HEK293 (cell line): Measurements from ENCODE around the gene GMNC.

Experiments used
- CTCF ChIA-PET: fragments of 350-600 bp; formaldehyde crosslinking; extraction: SDS; loops from one replicate; lab custom pipeline; 2021; ENCODE audit warnings: antibody characterized with exemption; lab: Yijun Ruan, JAX
- POLR2A ChIA-PET: fragments of 300-600 bp; formaldehyde crosslinking; extraction: SDS; loops from one replicate; lab custom pipeline; 2020; ENCODE audit warnings: antibody characterized with exemption, inconsistent platforms; lab: Yijun Ruan, JAX
- H3K27ac ChIP-seq: fragments of 200-500 bp; sonication (Bioruptor generic); 2 replicates; pipeline ENCODE4 v1.5.1; 2014; ENCODE audit warnings: low read depth, low read length, control low read depth, inconsistent platforms; ENCODE audit errors: extremely low read depth
- H3K36me3 ChIP-seq, 2 experiments: fragments of 200-500 bp in 1 of 2; sonication (Bioruptor generic) in 1 of 2; 1 replicate in 1 of 2; 2 replicates in 1 of 2; pipeline ENCODE4 v1.5.1; 2014 to 2017; ENCODE audit warnings: inconsistent platforms in 2 of 2, low read length in 2 of 2; ENCODE audit not compliant: control insufficient read depth in 2 of 2, insufficient read depth in 1 of 2
- H3K4me1 ChIP-seq: fragments of 200-500 bp; sonication (Bioruptor generic); 2 replicates; pipeline ENCODE4 v1.5.1; 2014; ENCODE audit warnings: mild to moderate bottlenecking, low read length, inconsistent platforms; ENCODE audit not compliant: control insufficient read depth, insufficient read depth
- H3K4me3 ChIP-seq: 2 replicates; pipeline ENCODE4 v1.5.1; 2011; ENCODE audit warnings: low read depth, mild to moderate bottlenecking, control low read depth, low read length, moderate library complexity
- H3K9me3 ChIP-seq: fragments of 200-500 bp; sonication (Bioruptor generic); 2 replicates; pipeline ENCODE4 v1.5.1; 2014; ENCODE audit warnings: low read depth, low read length, inconsistent platforms; ENCODE audit not compliant: control insufficient read depth, insufficient read depth
- ATF2 ChIP-seq: fragments of 450-650 bp; formaldehyde crosslinking; IDR thresholded peaks from 2 replicates; pipeline ENCODE4 v1.5.1; 2016; ENCODE audit warnings: missing biosample characterization, missing genetic modification characterization, low read depth
- BCL11B ChIP-seq: fragments of 450-650 bp; formaldehyde crosslinking; IDR thresholded peaks from 2 replicates; pipeline ENCODE4 v1.5.1; 2016; ENCODE audit warnings: low read depth, missing biosample characterization, missing genetic modification characterization
- GLI2 ChIP-seq: fragments of 450-650 bp; formaldehyde crosslinking; IDR thresholded peaks from 2 replicates; pipeline ENCODE4; 2017; ENCODE audit warnings: missing biosample characterization, missing genetic modification characterization, low read depth, borderline replicate concordance
- HIC1 ChIP-seq: fragments of 450-650 bp; formaldehyde crosslinking; IDR thresholded peaks from 2 replicates; pipeline ENCODE4 v1.5.1; 2016; ENCODE audit warnings: missing biosample characterization, missing genetic modification characterization
- KLF10 ChIP-seq: fragments of 450-650 bp; IDR thresholded peaks from 2 replicates; pipeline ENCODE4 v1.5.1; 2018; ENCODE audit warnings: missing biosample characterization, mild to moderate bottlenecking, missing genetic modification characterization
- KLF16 ChIP-seq: fragments of 450-650 bp; formaldehyde crosslinking; IDR thresholded peaks from 2 replicates; pipeline ENCODE4 v1.5.1; 2017; ENCODE audit warnings: missing biosample characterization, missing genetic modification characterization
- PRDM6 ChIP-seq: fragments of 450-650 bp; formaldehyde crosslinking; IDR thresholded peaks from 2 replicates; pipeline ENCODE4 v1.5.1; 2017; ENCODE audit warnings: missing biosample characterization, missing genetic modification characterization
- SETDB1 ChIP-seq: IDR thresholded peaks from one replicate; pipeline ENCODE4 v1.6.1; 2017; ENCODE audit warnings: mild to moderate bottlenecking, low read length, moderate library complexity, mixed read lengths; ENCODE audit not compliant: insufficient read length
- YY2 ChIP-seq: fragments of 450-650 bp; formaldehyde crosslinking; IDR thresholded peaks from 2 replicates; pipeline ENCODE4 v1.5.1; 2016; ENCODE audit warnings: missing biosample characterization, missing genetic modification characterization
- ZBTB26 ChIP-seq: fragments of 450-650 bp; formaldehyde crosslinking; optimal IDR thresholded peaks from 2 replicates; pipeline ENCODE3; 2016; ENCODE audit warnings: missing biosample characterization, mild to moderate bottlenecking, missing genetic modification characterization
- ZBTB7A ChIP-seq: fragments of 450-650 bp; formaldehyde crosslinking; IDR thresholded peaks from 2 replicates; pipeline ENCODE4 v1.5.1; 2016; ENCODE audit warnings: low read depth, missing biosample characterization, missing genetic modification characterization
- ZBTB8A ChIP-seq: fragments of 450-650 bp; formaldehyde crosslinking; IDR thresholded peaks from 2 replicates; pipeline ENCODE4 v1.5.1; 2016; ENCODE audit warnings: missing biosample characterization, missing genetic modification characterization
- ZNF138 ChIP-seq: fragments of 450-650 bp; formaldehyde crosslinking; IDR thresholded peaks from 2 replicates; pipeline ENCODE4 v1.5.1; 2016; ENCODE audit warnings: missing biosample characterization, missing genetic modification characterization, borderline replicate concordance
- ZNF140 ChIP-seq: fragments of 450-650 bp; formaldehyde crosslinking; IDR thresholded peaks from 2 replicates; pipeline ENCODE4 v1.5.1; 2016; ENCODE audit warnings: missing biosample characterization, missing genetic modification characterization
- ZNF239 ChIP-seq: fragments of 450-650 bp; formaldehyde crosslinking; IDR thresholded peaks from 2 replicates; pipeline ENCODE4 v1.5.1; 2016; ENCODE audit warnings: missing biosample characterization, missing genetic modification characterization
- ZNF24 ChIP-seq: fragments of 450-650 bp; formaldehyde crosslinking; IDR thresholded peaks from 2 replicates; pipeline ENCODE4 v1.5.1; 2016; ENCODE audit warnings: missing biosample characterization, missing genetic modification characterization
- ZNF324 ChIP-seq: fragments of 450-650 bp; formaldehyde crosslinking; IDR thresholded peaks from 2 replicates; pipeline ENCODE4 v1.5.1; 2016; ENCODE audit warnings: missing biosample characterization, missing genetic modification characterization
- ZNF341 ChIP-seq: fragments of 450-650 bp; formaldehyde crosslinking; IDR thresholded peaks from 2 replicates; pipeline ENCODE4; 2016; ENCODE audit warnings: low read depth, missing biosample characterization, missing genetic modification characterization
- ZNF518A ChIP-seq: fragments of 450-650 bp; formaldehyde crosslinking; conservative IDR thresholded peaks from 2 replicates; pipeline ENCODE4 v1.5.1; 2016; ENCODE audit warnings: low read depth, missing biosample characterization, missing genetic modification characterization
- ZNF555 ChIP-seq: fragments of 450-650 bp; formaldehyde crosslinking; conservative IDR thresholded peaks from 2 replicates; pipeline ENCODE4 v1.5.1; 2017; ENCODE audit warnings: missing biosample characterization, mild to moderate bottlenecking, missing genetic modification characterization, inconsistent platforms
- ZNF561 ChIP-seq: fragments of 450-650 bp; IDR thresholded peaks from 2 replicates; pipeline ENCODE4 v1.5.1; 2018; ENCODE audit warnings: missing biosample characterization, missing genetic modification characterization, borderline replicate concordance
- ZNF580 ChIP-seq: fragments of 450-650 bp; formaldehyde crosslinking; IDR thresholded peaks from 2 replicates; pipeline ENCODE4 v1.5.1; 2016; ENCODE audit warnings: missing biosample characterization, missing genetic modification characterization
- ZNF600 ChIP-seq: fragments of 450-650 bp; formaldehyde crosslinking; IDR thresholded peaks from 2 replicates; pipeline ENCODE4 v1.5.1; 2016; ENCODE audit warnings: missing biosample characterization, missing genetic modification characterization
- ZNF701 ChIP-seq: fragments of 450-650 bp; formaldehyde crosslinking; IDR thresholded peaks from 2 replicates; pipeline ENCODE4 v1.5.1; 2016; ENCODE audit warnings: missing biosample characterization, missing genetic modification characterization

GMNC gene

GRCh38 chr3:190865828-190866227 lies 3.3 kb upstream of the GMNC start (continued):
- TF ChIP-seq ZNF518A (tag by site-specific recombination) = no peak
- no peak for TF ChIP-seq PRDM6 (tag by site-specific recombination)
- no peak for TF ChIP-seq ZNF580 (tag by site-specific recombination)
- TF ChIP-seq ZNF341 (tag by site-specific recombination) = no peak
- no peak for TF ChIP-seq ZNF600 (tag by site-specific recombination)
- TF ChIP-seq ATF2 (tag by site-specific recombination) = no peak
- TF ChIP-seq ZNF140 = no peak
- no peak for TF ChIP-seq ZNF239 (tag by site-specific recombination)
- no peak for TF ChIP-seq ZNF24 (tag by site-specific recombination)

- POLR2A ChIA-PET = no interaction called here
- Histone ChIP-seq H3K36me3 (no peaks in the 10 kb centered on the region), H3K27ac (no peak overlapping the region), H3K9me3 (no peaks in the 10 kb centered on the region), H3K4me3 (no peak overlapping the region), H3K4me1 (peaks cover 3% of the 10 kb centered on the region; the same call in 1 of the 2 replicates)
- CTCF ChIA-PET = interaction anchor here (0.6 to 2.6 kb wide), 5 partner anchors 18 to 906 kb away, joined by 3 to 10 read pairs (median 3); no protein-coding TSS in a partner anchor
- no peak for TF ChIP-seq BCL11B (tag by site-specific recombination)
- no peak for TF ChIP-seq SETDB1
- no peak for TF ChIP-seq ZBTB26 (tag by site-specific recombination)
- no peak for TF ChIP-seq KLF10
- no peak for TF ChIP-seq ZNF324 (tag by site-specific recombination)
- no peak for TF ChIP-seq ZBTB7A (tag by site-specific recombination)
- no peak for TF ChIP-seq KLF16 (tag by site-specific recombination)
- TF ChIP-seq ZNF341 (tag by site-specific recombination) = no peak
- no peak for TF ChIP-seq ZBTB8A
- TF ChIP-seq ZNF555 = no peak
- no peak for TF ChIP-seq HIC1 (tag by site-specific recombination)
- no peak for TF ChIP-seq ZNF138 (tag by site-specific recombination)
- no peak for TF ChIP-seq GLI2 (tag by site-specific recombination)
- no peak for TF ChIP-seq YY2 (tag by site-specific recombination)
- no peak for TF ChIP-seq ZNF561 (tag by site-specific recombination)
- TF ChIP-seq ZNF701 (tag by site-specific recombination) = no peak
These were observed 2.9 kb upstream of the GMNC start for GRCh38 chr3:190865419-190865818.
